Measurements from ENCODE around the gene TENM4. TPM values are rescaled to one million over a fixed set of nuclear protein-coding genes. Genes with fewer than 3 reads are reported as not detected.

TENM4 gene
- total RNA-seq, 1 donor from 2014 or later, result 50.7 TPM

DNA sequence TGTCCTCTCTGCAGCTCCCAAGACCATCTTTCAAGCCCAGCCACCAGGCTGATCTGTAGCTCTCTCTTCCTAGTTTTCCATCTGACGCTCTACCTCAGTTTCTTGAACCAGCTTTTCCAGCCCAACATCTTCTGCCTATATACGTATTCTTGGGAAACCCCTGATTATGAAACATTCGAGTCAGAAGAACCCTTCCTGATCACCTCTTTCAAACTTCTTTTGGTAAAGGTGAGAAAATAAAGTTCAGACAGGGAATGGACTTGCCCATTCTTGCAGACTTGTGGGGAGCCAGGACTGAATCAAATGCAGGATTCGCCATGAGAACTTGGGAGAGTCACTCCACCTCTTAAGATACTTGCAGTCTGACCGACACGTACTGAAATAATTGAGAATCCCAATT, 696.6 kb downstream of the TENM4 start:
- Mint-ChIP-seq H3K9me3 (ENCODE audit: unreplicated experiment) (no peaks in the 10 kb centered on the region), H3K27ac (ENCODE audit: unreplicated experiment) (no peak overlapping the region), H3K27me3 (ENCODE audit: unreplicated experiment) (no peaks in the 10 kb centered on the region), H3K36me3 (ENCODE audit: unreplicated experiment) (peaks cover 4% of the 10 kb centered on the region), H3K4me3 (ENCODE audit: unreplicated experiment) (no peak overlapping the region), H3K4me1 (ENCODE audit: low read depth, unreplicated experiment) (peaks cover 10% of the 10 kb centered on the region)
- DNase-seq, result no peak
- TF ChIP-seq, protein P1, sequence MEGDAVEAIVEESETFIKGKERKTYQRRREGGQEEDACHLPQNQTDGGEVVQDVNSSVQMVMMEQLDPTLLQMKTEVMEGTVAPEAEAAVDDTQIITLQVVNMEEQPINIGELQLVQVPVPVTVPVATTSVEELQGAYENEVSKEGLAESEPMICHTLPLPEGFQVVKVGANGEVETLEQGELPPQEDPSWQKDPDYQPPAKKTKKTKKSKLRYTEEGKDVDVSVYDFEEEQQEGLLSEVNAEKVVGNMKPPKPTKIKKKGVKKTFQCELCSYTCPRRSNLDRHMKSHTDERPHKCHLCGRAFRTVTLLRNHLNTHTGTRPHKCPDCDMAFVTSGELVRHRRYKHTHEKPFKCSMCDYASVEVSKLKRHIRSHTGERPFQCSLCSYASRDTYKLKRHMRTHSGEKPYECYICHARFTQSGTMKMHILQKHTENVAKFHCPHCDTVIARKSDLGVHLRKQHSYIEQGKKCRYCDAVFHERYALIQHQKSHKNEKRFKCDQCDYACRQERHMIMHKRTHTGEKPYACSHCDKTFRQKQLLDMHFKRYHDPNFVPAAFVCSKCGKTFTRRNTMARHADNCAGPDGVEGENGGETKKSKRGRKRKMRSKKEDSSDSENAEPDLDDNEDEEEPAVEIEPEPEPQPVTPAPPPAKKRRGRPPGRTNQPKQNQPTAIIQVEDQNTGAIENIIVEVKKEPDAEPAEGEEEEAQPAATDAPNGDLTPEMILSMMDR (IDR thresholded peaks at IDR 0.05; ENCODE audit: partially characterized antibody, unreplicated experiment), result no peak

DNA sequence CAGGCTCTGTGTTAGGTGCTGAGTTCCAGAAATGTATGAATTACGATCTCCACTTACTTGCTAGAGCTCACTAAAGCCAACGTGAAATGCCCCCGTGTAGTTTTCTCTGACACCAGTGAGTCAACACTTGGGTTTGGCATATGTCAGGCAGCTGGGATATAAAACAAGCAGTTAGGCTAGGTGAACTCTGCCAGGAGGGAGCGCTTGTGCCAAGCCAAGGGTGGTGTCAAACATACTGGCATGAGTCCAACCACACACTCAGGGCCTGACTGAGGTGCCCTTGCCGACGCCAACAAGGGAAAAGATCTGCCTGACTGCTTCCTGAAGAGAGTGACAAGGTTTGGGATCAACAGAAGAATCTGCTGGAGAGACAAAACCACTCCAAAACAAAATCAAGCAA, 698.4 kb downstream of the TENM4 start:
- TF ChIP-seq, protein P1 (IDR thresholded peaks at IDR 0.05; ENCODE audit: partially characterized antibody, unreplicated experiment), result no peak
- no peaks in the 10 kb centered on the region for H3K9me3 Mint-ChIP-seq (ENCODE audit: unreplicated experiment)
- no peaks in the 10 kb centered on the region for H3K27me3 Mint-ChIP-seq (ENCODE audit: unreplicated experiment)
- H3K4me3 Mint-ChIP-seq (ENCODE audit: unreplicated experiment), result no peak overlapping the region
- peaks cover 5% of the 10 kb centered on the region for H3K36me3 Mint-ChIP-seq (ENCODE audit: unreplicated experiment)
- DNase-seq, result no peak
- H3K4me1 Mint-ChIP-seq (ENCODE audit: low read depth, unreplicated experiment), result peaks cover 10% of the 10 kb centered on the region
- no peak overlapping the region for H3K27ac Mint-ChIP-seq (ENCODE audit: unreplicated experiment)

DNA sequence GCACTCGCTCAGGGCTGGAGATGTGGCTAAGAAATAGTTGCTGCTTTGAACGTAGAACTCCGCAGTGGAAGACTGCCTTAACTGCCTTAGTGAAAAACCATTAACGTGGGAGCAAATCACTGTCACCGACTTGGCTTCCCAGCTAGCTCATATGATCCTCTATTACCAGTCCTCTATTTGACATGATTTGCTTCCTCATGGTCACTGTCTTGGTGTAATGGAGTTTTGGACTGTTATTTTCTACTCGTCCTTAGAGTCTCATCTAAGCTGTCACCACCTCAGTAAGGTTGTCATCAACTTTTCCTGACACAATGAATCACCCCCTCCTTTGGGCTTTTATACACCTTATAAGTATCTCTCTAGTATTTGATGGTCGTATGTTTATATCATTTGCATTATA, 699.1 kb downstream of the TENM4 start:
- Mint-ChIP-seq H3K27ac (ENCODE audit: unreplicated experiment) (no peak overlapping the region), H3K4me3 (ENCODE audit: unreplicated experiment) (no peak overlapping the region)

GRCh38 chr11:78740199-78741071, 700.4 kb downstream of the TENM4 start:
- H3K36me3 Mint-ChIP-seq (ENCODE audit: unreplicated experiment), result peaks cover 5% of the 10 kb centered on the region
- no peaks in the 10 kb centered on the region for H3K9me3 Mint-ChIP-seq (ENCODE audit: unreplicated experiment)
- no peak overlapping the region for H3K4me3 Mint-ChIP-seq (ENCODE audit: unreplicated experiment)
- TF ChIP-seq, protein P1 (IDR thresholded peaks at IDR 0.05; ENCODE audit: partially characterized antibody, unreplicated experiment), result no peak
- DNase-seq, result no peak
- no peaks in the 10 kb centered on the region for H3K27me3 Mint-ChIP-seq (ENCODE audit: unreplicated experiment)
- peak overlapping the region; percentile 57 for H3K27ac Mint-ChIP-seq (ENCODE audit: unreplicated experiment)
- peaks cover 5% of the 10 kb centered on the region for H3K4me1 Mint-ChIP-seq (ENCODE audit: low read depth, unreplicated experiment)

More for the DNA sequence above, 699.1 kb downstream of the TENM4 start:
- Mint-ChIP-seq H3K4me1 (ENCODE audit: low read depth, unreplicated experiment) (peaks cover 7% of the 10 kb centered on the region), H3K27me3 (ENCODE audit: unreplicated experiment) (no peaks in the 10 kb centered on the region), H3K9me3 (ENCODE audit: unreplicated experiment) (no peaks in the 10 kb centered on the region), H3K36me3 (ENCODE audit: unreplicated experiment) (peaks cover 5% of the 10 kb centered on the region)
- TF ChIP-seq, protein P1 (IDR thresholded peaks at IDR 0.05; ENCODE audit: partially characterized antibody, unreplicated experiment), result no peak
- no peak for DNase-seq

DNA sequence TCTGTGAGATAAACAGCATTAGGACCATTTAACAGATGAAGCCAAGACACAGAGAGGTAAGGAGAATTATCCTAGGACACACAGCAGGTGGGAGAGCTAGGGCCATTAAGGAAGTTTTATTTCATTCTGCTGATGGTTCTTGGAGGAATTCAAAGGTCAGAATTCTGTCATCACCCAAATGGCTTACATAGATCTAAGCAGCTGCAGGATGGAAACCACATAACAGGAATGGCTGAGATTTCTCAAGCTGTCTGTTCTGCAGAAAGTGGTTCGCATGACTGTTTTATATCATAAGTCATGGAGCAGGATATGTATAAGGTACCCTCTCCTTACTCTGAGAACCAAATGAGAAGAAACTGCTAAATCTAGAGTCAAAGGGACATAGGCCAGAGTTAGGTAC, 702.9 kb downstream of the TENM4 start:
- no peaks in the 10 kb centered on the region for H3K9me3 Mint-ChIP-seq (ENCODE audit: unreplicated experiment)
- TF ChIP-seq, protein P1 (IDR thresholded peaks at IDR 0.05; ENCODE audit: partially characterized antibody, unreplicated experiment), result no peak
- no peaks in the 10 kb centered on the region for H3K27me3 Mint-ChIP-seq (ENCODE audit: unreplicated experiment)
- H3K4me3 Mint-ChIP-seq (ENCODE audit: unreplicated experiment), result no peak overlapping the region
- H3K4me1 Mint-ChIP-seq (ENCODE audit: low read depth, unreplicated experiment), result peaks cover 5% of the 10 kb centered on the region
- H3K36me3 Mint-ChIP-seq (ENCODE audit: unreplicated experiment), result peaks cover 5% of the 10 kb centered on the region
- no peak for DNase-seq
- H3K27ac Mint-ChIP-seq (ENCODE audit: unreplicated experiment), result no peak overlapping the region
